Jurkat, Clone E6-1 (cell line): Measurements from ENCODE around the gene DGCR2. TPM values are rescaled to one million over a fixed set of nuclear protein-coding genes. Genes with fewer than 3 reads are reported as not detected.
"Not testable (repeated sequence)": the region's sequence is repeated elsewhere in the genome, so short reads cannot be mapped to it uniquely, and the experiment has no call there.

ENCODE experiments used
- DNase-seq: peaks from one replicate; pipeline ENCODE4 v3.0.0-alpha.2; 2011; ENCODE audit warnings: low read depth, low spot score
- H3K4me3 ChIP-seq: 2 replicates; pipeline ENCODE4 v1.5.1; 2011; ENCODE audit warnings: mild to moderate bottlenecking, low read length, control low read depth, moderate library complexity
- polyA plus RNA-seq: library from polyadenylated mRNA; unstranded; fragments of >200 nt; gene quantifications from one replicate; pipeline ENCODE4 v1.2.1, GENCODE V29; 2012; ENCODE audit warnings: missing spikeins; ENCODE audit not compliant: insufficient read length, insufficient read depth

The DGCR2 gene
- polyA plus RNA-seq = 22.2 TPM

GRCh38 chr22:19122143-19122751, at the start of gene DGCR2:
Gene DGCR2 (minus strand): TSS chr22:19122412. CDS start chr22:19122206, 206 bp downstream.
- DNase-seq = peak; percentile 91
- peak within 1 kb of the TSS; percentile 83 for H3K4me3 ChIP-seq

GRCh38 chr22:19169947-19170318, 47.7 kb upstream of the DGCR2 start:
- no peak overlapping the region for H3K4me3 ChIP-seq
- no peak for DNase-seq

- no peak overlapping the region for H3K4me3 ChIP-seq
- DNase-seq = no peak
These were observed 47.1 kb upstream of the DGCR2 start for GRCh38 chr22:19169002-19169946.

- DNase-seq = no peak
- H3K4me3 ChIP-seq = no peak overlapping the region
These were observed 46.1 kb upstream of the DGCR2 start for GRCh38 chr22:19168088-19168890.

- H3K4me3 ChIP-seq = no peak overlapping the region
- no peak for DNase-seq
These were observed 45.1 kb upstream of the DGCR2 start for GRCh38 chr22:19167106-19167869.

GRCh38 chr22:19166421-19166820, 44.2 kb upstream of the DGCR2 start:
- H3K4me3 ChIP-seq = no peak overlapping the region
- DNase-seq = no peak

GRCh38 chr22:19164425-19164824, 42.2 kb upstream of the DGCR2 start:
- DNase-seq = no peak
- no peak overlapping the region for H3K4me3 ChIP-seq

GRCh38 chr22:19158649-19159048, 36.4 kb upstream of the DGCR2 start:
- not testable (repeated sequence) for DNase-seq, H3K4me3 ChIP-seq

- not testable (repeated sequence) for DNase-seq, H3K4me3 ChIP-seq
These were observed 33.9 kb upstream of the DGCR2 start for GRCh38 chr22:19156109-19156508.

- no peak overlapping the region for H3K4me3 ChIP-seq
- no peak for DNase-seq
These were observed 31.0 kb upstream of the DGCR2 start for GRCh38 chr22:19152942-19153883.

- no peak overlapping the region for H3K4me3 ChIP-seq
- no peak for DNase-seq
These were observed 29.3 kb upstream of the DGCR2 start for GRCh38 chr22:19151329-19152191.

- no peak for DNase-seq
- H3K4me3 ChIP-seq = no peak overlapping the region
These were observed 28.5 kb upstream of the DGCR2 start for GRCh38 chr22:19150482-19151328.

- no peak for DNase-seq
- H3K4me3 ChIP-seq = no peak within 1 kb of the TSS
These were observed 27.8 kb upstream of the DGCR2 start, which contains the start of gene GSC2 for GRCh38 chr22:19149991-19150390. Gene GSC2 (minus strand): TSS chr22:19150292. CDS start chr22:19150283, 9 bp downstream.

- no peak overlapping the region for H3K4me3 ChIP-seq
- no peak for DNase-seq
These were observed 27.1 kb upstream of the DGCR2 start for GRCh38 chr22:19149047-19149883.

GRCh38 chr22:19148417-19149046, 26.3 kb upstream of the DGCR2 start:
- H3K4me3 ChIP-seq = no peak overlapping the region

More at GRCh38 chr22:19148417-19149046, 26.3 kb upstream of the DGCR2 start:
- no peak for DNase-seq
